Endodermal cell (in vitro differentiated cells): ENCODE results near the gene FMNL3. TPM values are rescaled to one million over a fixed set of nuclear protein-coding genes. Genes with fewer than 3 reads are reported as not detected.

Source experiments
- DNase-seq: peaks from one replicate; pipeline ENCODE4 v3.0.0-alpha.2; 2017
- H3K27ac ChIP-seq: 2 replicates; pipeline ENCODE4 v1.5.1; 2013; ENCODE audit warnings: mild to moderate bottlenecking, low read depth, low read length, moderate library complexity
- H3K27me3 ChIP-seq: 2 replicates; pipeline ENCODE4 v1.6.1; 2013; ENCODE audit warnings: mild to moderate bottlenecking, low read length, moderate library complexity; ENCODE audit not compliant: insufficient read depth, control insufficient read depth, poor library complexity, severe bottlenecking
- H3K36me3 ChIP-seq: 2 replicates; pipeline ENCODE4 v1.7.0; 2013; ENCODE audit warnings: mild to moderate bottlenecking, low read length, moderate library complexity; ENCODE audit not compliant: control insufficient read depth, insufficient read depth
- H3K4me1 ChIP-seq: one replicate; pipeline ENCODE4 v1.7.0; 2013; ENCODE audit warnings: low read length; ENCODE audit not compliant: control insufficient read depth, insufficient read depth
- H3K4me3 ChIP-seq: 2 replicates; pipeline ENCODE4 v1.5.1; 2013; ENCODE audit warnings: mild to moderate bottlenecking, low read length, moderate library complexity
- H3K9ac ChIP-seq: 2 replicates; pipeline ENCODE4 v1.6.1; 2013; ENCODE audit warnings: mild to moderate bottlenecking, low read length, moderate library complexity; ENCODE audit not compliant: poor library complexity, severe bottlenecking; ENCODE audit errors: extremely low read depth
- H3K9me3 ChIP-seq: 2 replicates; pipeline ENCODE4 v1.6.1; 2013; ENCODE audit warnings: mild to moderate bottlenecking, low read length, moderate library complexity; ENCODE audit not compliant: control insufficient read depth
- H3K27ac Mint-ChIP-seq: 2 replicates; pipeline ENCODE4 v1.8.0; 2020; ENCODE audit warnings: mixed read lengths
- H3K27me3 Mint-ChIP-seq: 2 replicates; pipeline ENCODE4 v1.8.0; 2021; ENCODE audit warnings: mild to moderate bottlenecking, mixed read lengths; ENCODE audit not compliant: insufficient read depth
- H3K36me3 Mint-ChIP-seq: 2 replicates; pipeline ENCODE4 v1.8.0; 2020; ENCODE audit warnings: low read depth, mixed read lengths
- H3K4me1 Mint-ChIP-seq: 2 replicates; pipeline ENCODE4 v1.8.0; 2020; ENCODE audit warnings: mixed read lengths
- H3K4me3 Mint-ChIP-seq: 2 replicates; pipeline ENCODE4 v1.8.0; 2020; ENCODE audit warnings: mild to moderate bottlenecking, moderate library complexity, mixed read lengths
- H3K9me3 Mint-ChIP-seq: 2 replicates; pipeline ENCODE4 v1.8.0; 2020; ENCODE audit warnings: mild to moderate bottlenecking, mixed read lengths
- CTCF ChIP-seq: fragments of 200-600 bp; sonication (generic); conservative IDR thresholded peaks from 2 replicates; pipeline ENCODE4 v1.5.0; 2021; ENCODE audit warnings: antibody characterized with exemption, mild to moderate bottlenecking
- WGBS, 2 experiments: methylation state at CpG; one replicate each; pipeline versions ENCODE4 v1.1.5 to v1.1.7; 2013; ENCODE audit warnings: missing lambda C conversion rate in 2 of 2, mixed read lengths in 1 of 2; ENCODE audit not compliant: insufficient coverage in 1 of 2, insufficient read length in 1 of 2; 5-methylcytosine and 5-hydroxymethylcytosine counted together
- total RNA-seq, 2 donors: library from RNA; stranded (reverse); fragmentation: NEBNext Ultra II Directional in 1 of 2; extraction: Animal tissue kit (Norgen Biotek cat#: 25700) in 1 of 2; gene quantifications; 2 replicates in 1 of 2; 3 replicates in 1 of 2; pipeline ENCODE4 v1.2.1, GENCODE V29; 2021

Gene FMNL3
- total RNA-seq, 2 donors from 2014 or later = 22.4 to 23.5 TPM

GRCh38 chr12:49706351-49707127, 666 bp downstream of the FMNL3 start:
- Histone ChIP-seq H3K27me3 (peaks cover 21% of the 10 kb centered on the region), H3K4me3 (peak overlapping the region; percentile 88), H3K4me1 (peaks cover 10% of the 10 kb centered on the region), H3K36me3 (no peaks in the 10 kb centered on the region), H3K9me3 (no peaks in the 10 kb centered on the region), H3K9ac (peak overlapping the region; percentile 65), H3K27ac (peak overlapping the region; percentile 27)
- peak; percentile 90 for DNase-seq
- H3K27me3 Mint-ChIP-seq = peaks cover 38% of the 10 kb centered on the region
- no peaks in the 10 kb centered on the region for H3K9me3 Mint-ChIP-seq
- TF ChIP-seq CTCF = no peak
- H3K4me3 Mint-ChIP-seq = peak overlapping the region; percentile 81
- H3K36me3 Mint-ChIP-seq = no peaks in the 10 kb centered on the region
- 0 to 2% methylated on average over 18 to 43 of the region's 43 CpGs for WGBS, 2 experiments
- H3K27ac Mint-ChIP-seq = peak overlapping the region; percentile 60
- peaks cover 20% of the 10 kb centered on the region for H3K4me1 Mint-ChIP-seq

GRCh38 chr12:49705479-49706134, 1.6 kb downstream of the FMNL3 start:
- H3K36me3 ChIP-seq = no peaks in the 10 kb centered on the region
- Mint-ChIP-seq H3K36me3 (no peaks in the 10 kb centered on the region), H3K9me3 (no peaks in the 10 kb centered on the region), H3K27me3 (peaks cover 29% of the 10 kb centered on the region), H3K27ac (no peak overlapping the region), H3K4me3 (peak overlapping the region; percentile 81), H3K4me1 (peaks cover 20% of the 10 kb centered on the region)
- no peaks in the 10 kb centered on the region for H3K9me3 ChIP-seq
- peaks cover 10% of the 10 kb centered on the region for H3K4me1 ChIP-seq
- H3K27ac ChIP-seq = no peak overlapping the region
- WGBS, 2 experiments = 49 to 50% methylated on average over 8 to 10 of the region's 10 CpGs
- H3K4me3 ChIP-seq = peak overlapping the region; percentile 88
- peak overlapping the region; percentile 65 for H3K9ac ChIP-seq
- TF ChIP-seq CTCF = no peak
- peaks cover 21% of the 10 kb centered on the region for H3K27me3 ChIP-seq
- peak; percentile 86 for DNase-seq

GRCh38 chr12:49703647-49704137, 3.5 kb downstream of the FMNL3 start:
- peaks cover 15% of the 10 kb centered on the region for H3K4me1 ChIP-seq
- H3K27ac Mint-ChIP-seq = no peak overlapping the region
- H3K36me3 ChIP-seq = no peaks in the 10 kb centered on the region
- H3K9me3 ChIP-seq = no peaks in the 10 kb centered on the region
- TF ChIP-seq CTCF = no peak
- H3K9me3 Mint-ChIP-seq = no peaks in the 10 kb centered on the region
- no peaks in the 10 kb centered on the region for H3K36me3 Mint-ChIP-seq
- no peak for DNase-seq
- H3K27me3 ChIP-seq = peaks cover 11% of the 10 kb centered on the region
- no peak overlapping the region for H3K27ac ChIP-seq
- WGBS, 2 experiments = 90 to 100% methylated on average over 3 of the region's 3 CpGs
- H3K4me3 Mint-ChIP-seq = no peak overlapping the region
- H3K4me3 ChIP-seq = no peak overlapping the region
- peaks cover 12% of the 10 kb centered on the region for H3K27me3 Mint-ChIP-seq
- peaks cover 27% of the 10 kb centered on the region for H3K4me1 Mint-ChIP-seq
- no peak overlapping the region for H3K9ac ChIP-seq
